ENCODE results near the gene CCDC126.
A peak's percentile ranks its signal among the peaks of the same experiment; 100 is the strongest.
"Not testable (repeated sequence)": the region's sequence is repeated elsewhere in the genome, so short reads cannot be mapped to it uniquely, and the experiment has no call there.

The CCDC126 gene

GRCh38 chr7:23597094-23598091 lies at the start of gene CCDC126:
TSS of gene CCDC126 (plus strand) at chr7:23597382. CDS start at chr7:23611316, 13,934 bp downstream.
- peak; percentile 30 to 70 for DNase-seq

- DNase-seq: no peak
Measured at GRCh38 chr7:23547662-23548061, 49.5 kb upstream of the CCDC126 start.

GRCh38 chr7:23558303-23558702 lies 38.9 kb upstream of the CCDC126 start:
- no peak for DNase-seq

GRCh38 chr7:23570592-23571200 lies 26.5 kb upstream of the CCDC126 start:
- peak; percentile 7 to 8 for DNase-seq

- DNase-seq: not testable (repeated sequence)
Measured at GRCh38 chr7:23581975-23582374, 15.2 kb upstream of the CCDC126 start.

GRCh38 chr7:23585304-23585703 lies 11.9 kb upstream of the CCDC126 start:
- not testable (repeated sequence) for DNase-seq

GRCh38 chr7:23586159-23586558 lies 11.0 kb upstream of the CCDC126 start:
- no peak for DNase-seq

GRCh38 chr7:23590529-23590928 lies 6.7 kb upstream of the CCDC126 start:
- no peak for DNase-seq

- no peak for DNase-seq
Measured at GRCh38 chr7:23593706-23594105, 3.5 kb upstream of the CCDC126 start.

GRCh38 chr7:23594879-23595604 lies 2.1 kb upstream of the CCDC126 start:
- DNase-seq: no peak

GRCh38 chr7:23598296-23598695 lies 1.1 kb downstream of the CCDC126 start:
- no peak for DNase-seq

GRCh38 chr7:23600236-23600635 lies 3.1 kb downstream of the CCDC126 start:
- no peak for DNase-seq

- no peak for DNase-seq
Measured at GRCh38 chr7:23603632-23604295, 6.6 kb downstream of the CCDC126 start.

GRCh38 chr7:23604296-23604640 lies 7.1 kb downstream of the CCDC126 start:
- no peak for DNase-seq

GRCh38 chr7:23607130-23607529 lies 9.9 kb downstream of the CCDC126 start:
- DNase-seq: no peak

GRCh38 chr7:23607866-23608265 lies 10.7 kb downstream of the CCDC126 start:
- no peak for DNase-seq

- no peak for DNase-seq
Measured at GRCh38 chr7:23615331-23615730, 18.1 kb downstream of the CCDC126 start.

GRCh38 chr7:23616593-23616992 lies 19.4 kb downstream of the CCDC126 start:
- no peak for DNase-seq

- no peak for DNase-seq
Measured at GRCh38 chr7:23617482-23617881, 20.3 kb downstream of the CCDC126 start.

GRCh38 chr7:23618241-23618640 lies 21.1 kb downstream of the CCDC126 start:
- DNase-seq: no peak

GRCh38 chr7:23619141-23619540 lies 22.0 kb downstream of the CCDC126 start:
- no peak for DNase-seq

- no peak for DNase-seq
Measured at GRCh38 chr7:23622506-23622925, 25.3 kb downstream of the CCDC126 start.

- DNase-seq: no peak
Measured at GRCh38 chr7:23628370-23628769, 31.2 kb downstream of the CCDC126 start.
